Measurements from ENCODE around the gene FMN1.

GRCh38 chr15:32928876-32929275 lies 265.6 kb downstream of the FMN1 start:
- TF ChIP-seq, protein P1, sequence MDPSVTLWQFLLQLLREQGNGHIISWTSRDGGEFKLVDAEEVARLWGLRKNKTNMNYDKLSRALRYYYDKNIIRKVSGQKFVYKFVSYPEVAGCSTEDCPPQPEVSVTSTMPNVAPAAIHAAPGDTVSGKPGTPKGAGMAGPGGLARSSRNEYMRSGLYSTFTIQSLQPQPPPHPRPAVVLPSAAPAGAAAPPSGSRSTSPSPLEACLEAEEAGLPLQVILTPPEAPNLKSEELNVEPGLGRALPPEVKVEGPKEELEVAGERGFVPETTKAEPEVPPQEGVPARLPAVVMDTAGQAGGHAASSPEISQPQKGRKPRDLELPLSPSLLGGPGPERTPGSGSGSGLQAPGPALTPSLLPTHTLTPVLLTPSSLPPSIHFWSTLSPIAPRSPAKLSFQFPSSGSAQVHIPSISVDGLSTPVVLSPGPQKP (IDR thresholded peaks at IDR 0.05; ENCODE audit: low read depth, low read length), result no peak
- TF ChIP-seq HOXA7 (CRISPR knock-in tag; IDR thresholded peaks at IDR 0.05), result no peak
- no peak for TF ChIP-seq HEYL (CRISPR knock-in tag; IDR thresholded peaks at IDR 0.05)
- TF ChIP-seq, protein P2, sequence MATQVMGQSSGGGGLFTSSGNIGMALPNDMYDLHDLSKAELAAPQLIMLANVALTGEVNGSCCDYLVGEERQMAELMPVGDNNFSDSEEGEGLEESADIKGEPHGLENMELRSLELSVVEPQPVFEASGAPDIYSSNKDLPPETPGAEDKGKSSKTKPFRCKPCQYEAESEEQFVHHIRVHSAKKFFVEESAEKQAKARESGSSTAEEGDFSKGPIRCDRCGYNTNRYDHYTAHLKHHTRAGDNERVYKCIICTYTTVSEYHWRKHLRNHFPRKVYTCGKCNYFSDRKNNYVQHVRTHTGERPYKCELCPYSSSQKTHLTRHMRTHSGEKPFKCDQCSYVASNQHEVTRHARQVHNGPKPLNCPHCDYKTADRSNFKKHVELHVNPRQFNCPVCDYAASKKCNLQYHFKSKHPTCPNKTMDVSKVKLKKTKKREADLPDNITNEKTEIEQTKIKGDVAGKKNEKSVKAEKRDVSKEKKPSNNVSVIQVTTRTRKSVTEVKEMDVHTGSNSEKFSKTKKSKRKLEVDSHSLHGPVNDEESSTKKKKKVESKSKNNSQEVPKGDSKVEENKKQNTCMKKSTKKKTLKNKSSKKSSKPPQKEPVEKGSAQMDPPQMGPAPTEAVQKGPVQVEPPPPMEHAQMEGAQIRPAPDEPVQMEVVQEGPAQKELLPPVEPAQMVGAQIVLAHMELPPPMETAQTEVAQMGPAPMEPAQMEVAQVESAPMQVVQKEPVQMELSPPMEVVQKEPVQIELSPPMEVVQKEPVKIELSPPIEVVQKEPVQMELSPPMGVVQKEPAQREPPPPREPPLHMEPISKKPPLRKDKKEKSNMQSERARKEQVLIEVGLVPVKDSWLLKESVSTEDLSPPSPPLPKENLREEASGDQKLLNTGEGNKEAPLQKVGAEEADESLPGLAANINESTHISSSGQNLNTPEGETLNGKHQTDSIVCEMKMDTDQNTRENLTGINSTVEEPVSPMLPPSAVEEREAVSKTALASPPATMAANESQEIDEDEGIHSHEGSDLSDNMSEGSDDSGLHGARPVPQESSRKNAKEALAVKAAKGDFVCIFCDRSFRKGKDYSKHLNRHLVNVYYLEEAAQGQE (IDR thresholded peaks at IDR 0.05), result no peak
- TF ChIP-seq EP300 (IDR thresholded peaks at IDR 0.05), result no peak
- TF ChIP-seq CHD2 (IDR thresholded peaks at IDR 0.05; ENCODE audit: low read length, partially characterized antibody), result no peak
- TF ChIP-seq CTCF (IDR thresholded peaks at IDR 0.05), result no peak
- TF ChIP-seq MYC (IDR thresholded peaks at IDR 0.05; ENCODE audit: borderline replicate concordance, low read length), result no peak
- no peak for TF ChIP-seq MAX (IDR thresholded peaks at IDR 0.05)
- no peak for TF ChIP-seq PHF8 (IDR thresholded peaks at IDR 0.05; ENCODE audit: borderline replicate concordance, low read depth)
- no peak for TF ChIP-seq HDAC2 (IDR thresholded peaks at IDR 0.05)
- TF ChIP-seq PBX3 (IDR thresholded peaks at IDR 0.05), result no peak
- no peak for TF ChIP-seq CEBPB (IDR thresholded peaks at IDR 0.05)
- TF ChIP-seq BHLHE40 (IDR thresholded peaks at IDR 0.05; ENCODE audit: low read depth, low read length), result no peak

Measured in A549 (cell line).